Embryonic facial prominence (tissue), 1 donor: ENCODE data around the gene RAB3C.

Experiments
- DNase-seq: peaks from one replicate; pipeline ENCODE4 v3.0.0-alpha.2; 2016; ENCODE audit errors: extremely low spot score

RAB3C gene

DNA sequence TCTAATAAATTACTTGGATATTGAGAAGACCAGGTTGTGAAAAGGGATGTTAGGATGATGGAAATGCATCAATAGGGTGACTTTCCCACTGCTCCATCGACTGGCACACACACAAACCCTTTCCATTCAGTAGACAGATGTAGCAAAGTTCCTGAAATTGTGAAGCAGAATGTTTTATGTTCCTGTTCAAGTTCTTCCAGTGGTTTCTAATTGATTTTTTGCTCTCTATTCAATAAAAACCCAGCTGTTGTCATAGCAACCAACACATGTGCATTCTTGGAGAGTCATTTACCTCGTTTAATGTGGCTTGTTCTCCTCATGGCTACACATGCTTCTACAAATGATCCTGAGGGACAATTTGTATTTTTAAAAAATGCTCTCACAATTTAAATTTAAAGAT is 244.6 kb downstream of the RAB3C start:
- peak; percentile 19 for DNase-seq

DNA sequence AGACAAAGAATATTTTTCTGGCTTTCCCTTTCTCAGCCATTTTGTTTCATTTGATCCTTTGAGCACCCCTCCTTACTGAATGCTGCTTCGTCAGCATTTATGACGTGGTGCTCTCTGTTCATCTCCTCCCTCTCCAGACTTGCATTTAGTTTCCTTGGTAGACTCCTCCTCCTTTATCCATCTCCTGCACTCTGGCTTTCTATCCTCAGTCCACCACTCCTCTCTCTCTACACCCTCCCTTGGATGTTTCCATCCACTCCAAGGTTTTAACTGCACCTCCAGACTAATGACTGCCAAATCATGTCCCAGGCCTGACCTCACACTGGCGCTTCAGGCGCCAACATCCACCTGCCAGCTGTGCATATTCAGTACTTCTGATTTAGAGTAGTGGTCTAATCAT is 245.4 kb downstream of the RAB3C start:
- DNase-seq, result peak; percentile 25

DNA sequence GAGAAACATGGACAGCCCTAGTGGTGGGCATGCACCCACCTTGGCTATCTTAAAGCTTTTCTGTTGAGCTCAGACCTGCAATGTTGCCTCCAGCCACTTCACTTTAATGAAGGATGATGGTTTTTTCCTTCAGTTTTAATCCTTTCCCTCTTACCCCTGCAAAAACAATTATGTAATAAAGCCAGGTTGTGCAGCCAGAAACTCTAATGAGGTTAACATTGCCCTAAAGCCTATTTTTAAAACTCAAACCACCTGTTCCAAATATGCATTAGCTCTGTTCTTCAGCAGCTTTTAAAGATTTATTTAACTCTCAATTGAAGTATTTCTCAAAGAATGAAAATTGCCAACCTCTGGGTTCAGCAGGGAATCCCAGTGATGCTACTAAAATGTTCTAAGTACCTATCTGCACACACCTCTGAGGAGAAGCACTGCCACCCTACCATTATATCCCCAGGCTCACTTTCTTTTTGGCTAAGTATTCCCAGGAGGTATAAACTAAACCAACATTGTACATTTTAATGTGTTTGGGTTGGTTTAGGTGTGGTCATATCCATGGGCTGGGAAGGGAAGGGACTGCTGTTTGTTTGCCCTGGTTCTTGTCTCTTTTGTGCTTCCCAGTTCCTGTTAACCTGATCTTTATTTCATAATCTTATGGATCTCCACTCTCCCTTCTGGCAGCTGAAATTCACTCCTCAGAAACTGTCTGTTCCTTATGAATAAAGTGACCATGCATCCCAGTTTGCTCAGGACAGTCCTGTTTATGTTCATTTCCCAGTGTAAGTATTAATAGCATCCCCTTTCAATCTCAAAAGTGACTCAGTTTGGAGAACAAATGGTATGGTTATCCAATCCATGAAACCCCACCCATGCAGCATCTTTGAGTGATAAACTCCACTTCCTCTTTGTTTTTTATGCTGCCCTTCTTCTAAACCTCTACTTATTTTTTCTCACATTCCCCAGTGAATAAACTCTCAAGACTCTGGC is 251.7 kb downstream of the RAB3C start:
- DNase-seq, result no peak

DNA sequence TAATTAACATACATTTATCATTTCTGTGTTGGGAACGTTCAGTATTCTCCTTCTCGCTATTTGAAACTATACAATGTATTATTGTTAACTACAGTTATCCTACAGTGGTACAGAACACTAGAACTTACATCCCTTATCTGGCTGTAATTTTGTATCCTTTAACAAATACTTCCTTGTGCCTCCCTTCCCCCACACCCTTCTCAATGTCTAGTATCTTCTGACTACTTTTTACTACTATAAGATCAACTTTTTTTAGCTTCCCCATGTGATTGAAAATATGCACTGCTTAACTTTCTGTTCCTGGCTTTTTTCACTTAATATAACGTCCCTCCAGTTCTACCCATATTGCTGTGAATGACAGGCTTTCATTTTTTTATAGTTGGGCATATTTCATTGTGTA is 253.5 kb downstream of the RAB3C start:
- DNase-seq, result no peak

DNA sequence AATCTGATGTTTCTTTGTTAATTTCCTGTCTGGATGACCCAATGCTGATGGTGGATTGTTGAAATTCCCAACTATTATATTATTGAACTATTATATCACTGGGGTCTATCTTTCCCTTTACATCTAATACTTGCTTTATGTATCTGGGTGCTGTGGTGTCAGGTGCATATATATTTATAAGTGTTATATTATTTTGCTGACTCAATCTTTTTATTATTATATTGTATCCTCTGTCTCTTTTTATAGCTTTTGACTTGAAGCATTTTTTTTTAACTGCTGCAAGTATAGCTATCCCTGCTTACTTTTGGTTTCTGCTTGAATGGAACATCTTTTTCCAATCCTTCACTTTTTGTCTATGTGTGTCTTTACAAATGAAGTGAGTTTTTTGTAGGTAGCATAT is 255.9 kb downstream of the RAB3C start:
- DNase-seq, result no peak

DNA sequence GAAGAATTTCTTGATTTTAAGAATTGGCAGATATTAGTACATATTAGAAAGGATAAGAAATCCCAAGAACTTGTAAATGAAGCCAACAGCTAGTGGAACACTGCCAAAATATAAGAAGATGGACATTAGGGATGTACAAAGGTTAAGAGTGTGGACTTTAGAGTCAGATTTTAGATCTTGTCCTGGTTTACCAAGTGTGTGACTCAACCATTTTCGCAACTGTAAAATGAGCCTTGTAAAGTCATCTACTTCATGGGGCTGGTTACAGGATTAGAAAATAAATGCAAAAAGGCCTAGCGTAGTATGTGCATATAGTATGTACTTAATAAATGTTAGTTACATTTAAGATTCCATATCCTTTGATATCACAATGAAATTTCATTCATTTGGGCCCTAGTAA is 260.0 kb downstream of the RAB3C start:
- no peak for DNase-seq

DNA sequence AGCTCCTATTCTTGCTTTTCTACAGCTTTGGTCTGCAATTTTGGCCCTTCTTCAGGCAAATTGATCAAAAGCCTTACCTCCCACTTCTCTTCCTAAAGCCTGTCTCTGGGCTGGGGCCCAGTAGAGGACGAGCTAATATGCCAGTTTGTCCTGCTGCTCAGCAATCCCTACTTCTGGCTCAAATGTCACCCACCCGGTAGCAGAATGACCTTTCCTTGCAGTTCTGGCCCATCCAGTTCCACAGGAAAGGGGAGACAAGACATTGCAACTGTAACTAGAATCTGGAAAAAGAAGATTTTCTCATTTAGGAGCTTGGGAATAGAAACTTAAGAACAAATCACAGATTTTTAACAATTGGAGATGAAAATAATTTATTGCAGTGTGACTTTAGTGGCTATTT is 261.5 kb downstream of the RAB3C start:
- DNase-seq, result no peak

DNA sequence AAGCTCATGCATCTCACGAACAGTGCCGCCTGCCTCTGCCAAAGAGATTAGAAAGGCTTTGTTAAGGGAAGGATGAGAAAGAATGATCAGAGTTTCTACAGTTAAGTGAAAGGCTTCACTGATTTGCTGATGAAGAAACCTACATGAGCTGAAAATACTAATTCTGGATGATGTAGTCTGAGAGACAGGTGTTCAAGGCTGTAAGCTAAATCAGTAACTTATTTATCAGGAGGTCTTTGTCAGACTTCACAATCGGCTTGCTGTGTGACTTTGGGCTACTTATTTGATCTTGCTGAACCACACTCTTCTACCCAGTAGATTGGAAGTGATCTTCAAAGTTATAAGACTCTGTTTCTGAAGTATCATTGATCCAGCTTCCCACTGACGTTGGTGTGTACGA is 264.2 kb downstream of the RAB3C start:
- DNase-seq, result no peak

DNA sequence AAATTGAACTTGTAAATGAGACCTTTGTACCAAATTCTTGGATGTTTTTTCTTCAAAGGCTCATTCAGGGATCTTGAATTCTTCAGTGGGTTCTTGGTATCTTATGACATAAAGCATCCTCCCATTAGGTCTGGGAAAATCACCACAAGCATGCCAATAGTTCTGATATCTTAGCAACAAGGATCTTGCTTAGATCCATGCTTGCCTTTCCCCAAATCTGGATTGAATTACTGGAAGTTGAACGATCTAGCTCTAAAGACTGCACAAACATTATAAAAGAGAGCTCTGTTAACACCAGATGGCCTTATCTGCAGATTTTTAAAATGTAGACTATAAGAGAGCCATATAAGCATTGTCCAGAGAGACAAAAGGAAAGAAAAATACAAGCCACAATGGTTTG is 266.3 kb downstream of the RAB3C start:
- no peak for DNase-seq

DNA sequence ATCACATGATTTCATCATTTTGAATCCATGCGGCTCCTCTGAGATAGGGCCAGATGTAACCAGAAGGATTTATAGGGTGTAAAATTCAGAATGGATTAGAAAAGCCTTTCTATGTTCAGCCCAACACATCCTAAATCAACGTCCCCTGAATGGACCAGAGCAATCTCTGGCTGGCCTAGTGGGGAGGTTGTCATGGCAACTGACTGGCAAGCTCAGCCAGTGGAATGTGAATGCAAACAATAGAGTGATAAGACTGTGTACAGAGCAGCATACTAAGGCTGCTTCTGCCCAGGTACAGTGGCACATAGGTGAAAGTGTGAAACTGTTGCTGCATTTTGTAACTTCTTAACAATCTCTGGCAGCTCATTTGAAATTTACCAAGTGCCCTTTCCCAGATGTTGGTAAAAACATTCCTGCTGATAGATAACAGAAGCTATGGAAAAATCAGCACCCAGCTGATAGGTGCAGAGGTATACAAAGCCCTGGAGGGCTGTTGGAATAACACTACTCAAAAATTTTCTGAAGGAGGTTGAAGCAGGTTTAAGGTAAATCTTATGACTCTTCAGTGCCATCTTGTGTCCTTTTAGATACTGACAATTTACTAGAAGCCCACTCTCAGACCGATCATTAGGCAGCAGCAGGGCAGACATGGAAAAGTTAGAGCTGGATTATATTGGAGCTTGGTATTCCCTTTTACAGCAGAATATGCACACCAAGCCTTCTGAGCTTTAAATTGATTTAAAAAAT is 267.2 kb downstream of the RAB3C start:
- DNase-seq, result peak; percentile 40

DNA sequence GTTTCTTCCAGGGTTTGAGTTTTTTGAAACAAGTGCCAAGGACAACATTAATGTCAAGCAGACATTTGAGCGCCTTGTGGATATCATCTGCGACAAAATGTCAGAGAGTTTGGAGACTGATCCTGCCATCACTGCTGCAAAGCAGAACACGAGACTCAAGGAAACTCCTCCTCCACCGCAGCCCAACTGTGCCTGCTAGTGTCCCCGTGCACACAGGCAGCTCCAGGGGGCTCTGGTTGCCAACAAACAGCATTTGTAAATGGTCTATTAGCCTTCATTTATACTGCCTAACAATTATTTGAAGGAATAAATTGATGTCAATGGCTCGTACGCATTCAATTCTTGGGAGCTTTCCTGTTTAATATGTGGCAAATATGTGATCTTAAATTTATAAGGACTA is 268.3 kb downstream of the RAB3C start:
- no peak for DNase-seq

DNA sequence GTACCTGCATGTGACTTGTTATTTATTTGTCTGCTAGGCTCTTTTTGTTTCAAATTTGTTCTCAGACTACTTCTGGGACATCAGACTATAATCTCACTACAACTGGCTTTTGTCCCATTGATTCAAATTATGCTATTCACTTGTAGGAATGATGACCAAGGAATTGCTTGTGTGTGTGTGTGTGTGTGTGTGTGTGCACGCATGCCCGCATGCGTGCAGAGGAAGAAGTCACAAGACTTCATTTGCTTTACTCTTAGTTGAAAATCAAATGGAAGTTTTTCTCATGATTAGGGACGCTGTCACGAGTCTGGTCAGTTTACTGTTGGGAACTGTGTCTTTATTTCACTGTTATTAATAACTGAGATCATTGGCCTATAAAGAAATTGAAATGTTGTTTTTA is 268.7 kb downstream of the RAB3C start:
- DNase-seq, result no peak

DNA sequence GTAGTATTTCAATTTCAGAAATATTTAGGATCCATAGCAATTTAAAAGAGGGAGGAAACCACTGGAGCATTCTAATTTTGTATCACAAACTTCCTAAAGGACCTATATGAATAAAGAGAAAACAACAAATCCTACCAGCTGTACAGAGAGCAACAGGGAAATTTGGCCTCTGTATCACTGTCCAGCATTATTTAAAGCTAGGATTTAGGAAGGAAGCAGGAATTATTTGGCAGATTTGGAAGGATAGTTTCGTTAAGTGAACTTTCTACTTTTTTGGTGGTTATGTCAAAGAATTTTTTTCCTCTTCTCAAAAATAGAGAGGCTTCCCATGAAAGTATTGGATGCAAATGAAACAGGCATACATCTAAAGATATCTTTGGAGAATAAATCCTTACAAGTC is 269.7 kb downstream of the RAB3C start:
- DNase-seq, result no peak

DNA sequence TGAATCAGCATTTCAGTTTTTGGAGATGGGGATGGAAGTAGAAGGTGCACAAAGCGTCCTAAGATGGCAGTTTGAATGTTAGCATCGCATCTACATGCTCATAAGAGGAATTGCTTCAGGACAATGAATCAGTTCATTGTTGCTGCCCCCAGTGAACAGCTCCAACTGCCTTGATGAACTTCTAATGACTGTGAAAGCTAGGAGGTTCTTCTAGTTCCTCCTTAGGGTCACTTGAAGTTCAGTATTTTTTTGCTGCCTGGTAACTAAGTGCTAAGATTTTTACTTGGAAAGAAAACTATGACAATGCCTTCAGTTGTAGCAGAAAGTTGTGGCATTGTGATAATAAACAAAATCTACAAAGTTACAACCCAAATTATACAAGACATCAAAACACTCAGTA is 271.6 kb downstream of the RAB3C start:
- DNase-seq, result no peak

DNA sequence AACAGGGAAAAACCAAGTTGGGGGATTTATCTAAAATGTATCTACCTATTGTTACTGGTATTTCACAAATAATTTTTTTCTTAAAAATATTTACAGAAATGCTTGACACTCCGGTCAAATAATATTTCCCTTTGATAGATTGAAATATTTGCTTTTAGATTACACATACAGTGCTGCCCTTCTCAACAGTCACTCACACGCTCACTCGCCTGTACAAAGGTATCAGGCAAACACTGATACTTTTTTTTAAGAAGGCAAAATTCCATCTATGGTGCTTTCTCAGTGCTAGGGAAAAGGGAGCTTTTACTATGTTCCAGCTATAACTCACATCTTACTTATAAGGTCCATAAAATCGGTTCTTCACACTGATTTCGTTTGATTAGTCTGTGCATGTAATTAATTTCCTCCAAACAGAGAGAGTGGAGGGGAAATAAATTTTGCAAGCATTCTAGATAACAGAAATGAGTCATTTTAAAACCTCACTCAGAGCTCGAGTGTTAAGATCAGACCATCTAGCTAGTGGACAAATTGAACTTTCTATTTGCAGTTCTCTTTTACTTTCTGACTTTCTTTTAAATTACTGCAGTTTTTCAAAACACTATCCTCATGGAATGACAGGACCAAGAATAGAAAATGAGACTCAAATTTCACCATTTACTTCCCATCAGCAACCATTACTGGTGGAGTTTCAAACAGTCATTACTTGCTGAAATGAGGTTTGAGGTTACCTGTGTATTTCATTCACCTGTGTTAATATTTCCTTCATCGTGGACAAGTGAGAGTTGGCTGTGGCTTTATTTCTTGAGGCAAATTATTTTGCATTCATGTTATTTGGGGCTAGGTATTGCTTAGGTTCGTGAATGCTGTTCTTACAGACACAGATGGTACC is 273.2 kb downstream of the RAB3C start:
- no peak for DNase-seq

DNA sequence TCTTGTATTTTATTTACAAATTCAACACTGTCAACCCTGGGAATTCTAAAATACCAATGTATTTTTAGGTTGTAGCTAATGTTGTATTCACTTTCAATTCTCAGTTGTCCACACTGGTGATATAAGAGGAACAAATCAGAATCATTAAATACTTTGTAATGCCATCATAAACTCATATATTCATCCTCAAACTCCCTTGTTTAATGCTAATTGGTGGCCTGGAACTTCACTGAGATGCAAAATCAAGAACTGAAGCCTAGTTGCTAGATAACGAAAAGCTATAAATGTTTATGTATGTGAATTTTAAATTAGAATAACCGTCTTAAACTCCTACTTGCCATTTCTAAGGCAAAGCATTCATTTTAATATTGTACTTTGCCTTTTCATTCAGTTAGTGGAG is 274.7 kb downstream of the RAB3C start:
- DNase-seq, result no peak

DNA sequence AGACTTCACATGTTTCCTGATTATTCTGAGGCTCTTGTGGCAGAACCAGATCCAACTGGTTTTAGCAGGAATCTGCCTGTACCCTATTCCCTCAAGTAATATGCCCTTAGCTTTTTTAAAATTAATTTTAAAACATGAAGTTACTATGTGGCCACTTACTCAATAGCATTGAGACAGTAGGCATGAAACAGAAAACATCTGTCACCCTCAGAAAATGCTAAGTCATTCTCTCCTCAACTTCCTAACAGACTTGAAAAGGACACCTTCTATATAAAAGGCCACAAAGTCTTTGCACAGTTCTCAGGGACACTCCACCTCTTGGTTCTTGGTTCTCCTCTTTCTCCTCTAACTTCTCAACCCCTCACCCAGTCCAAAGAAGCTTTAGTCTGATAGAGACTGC is 277.8 kb downstream of the RAB3C start:
- DNase-seq, result no peak

DNA sequence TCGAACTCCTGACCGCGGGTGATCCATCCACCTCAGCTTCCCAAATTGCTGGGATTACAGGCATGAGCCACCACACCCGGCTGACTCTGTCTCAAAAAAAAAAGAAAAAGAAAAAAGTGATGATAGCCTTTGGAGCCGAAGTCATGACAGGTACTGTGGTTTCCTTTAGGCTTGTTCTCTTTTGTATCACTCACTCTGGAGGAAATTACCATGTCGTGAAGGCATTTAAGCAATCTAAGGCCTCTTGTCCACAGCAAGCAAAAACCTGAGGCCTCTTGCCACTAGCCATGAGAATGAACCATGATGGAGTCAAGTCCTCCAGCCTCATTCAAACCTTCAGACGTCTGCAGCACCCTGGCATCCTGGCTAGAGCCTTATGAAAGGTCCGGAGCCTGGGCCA is 286.1 kb downstream of the RAB3C start:
- no peak for DNase-seq

DNA sequence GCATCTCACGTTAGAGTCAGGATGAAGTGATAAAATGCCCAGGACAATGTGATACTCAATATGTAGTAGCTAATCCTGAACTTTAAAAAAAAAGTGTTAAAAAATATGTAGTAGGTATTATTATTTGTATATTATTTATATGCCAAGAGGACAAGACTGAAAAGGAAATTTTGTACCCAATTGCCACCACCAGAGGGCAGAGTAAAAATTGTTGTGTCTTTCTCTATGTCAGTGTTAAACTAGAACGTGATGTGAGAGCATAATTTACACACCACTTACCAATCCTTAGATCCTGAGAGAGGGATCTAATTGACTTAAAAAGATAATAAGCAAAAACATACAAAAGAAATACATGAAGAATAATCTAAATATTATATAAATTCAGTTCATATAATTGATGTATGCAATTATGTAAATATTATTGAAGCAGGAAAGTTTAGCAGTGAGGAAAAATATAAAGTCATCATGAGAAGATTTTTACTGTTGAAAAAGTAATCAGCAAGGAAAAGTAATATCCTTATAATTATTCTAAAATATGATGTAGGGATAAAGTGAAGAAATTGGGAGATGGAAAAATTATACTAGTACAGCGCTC is 288.9 kb downstream of the RAB3C start:
- no peak for DNase-seq

DNA sequence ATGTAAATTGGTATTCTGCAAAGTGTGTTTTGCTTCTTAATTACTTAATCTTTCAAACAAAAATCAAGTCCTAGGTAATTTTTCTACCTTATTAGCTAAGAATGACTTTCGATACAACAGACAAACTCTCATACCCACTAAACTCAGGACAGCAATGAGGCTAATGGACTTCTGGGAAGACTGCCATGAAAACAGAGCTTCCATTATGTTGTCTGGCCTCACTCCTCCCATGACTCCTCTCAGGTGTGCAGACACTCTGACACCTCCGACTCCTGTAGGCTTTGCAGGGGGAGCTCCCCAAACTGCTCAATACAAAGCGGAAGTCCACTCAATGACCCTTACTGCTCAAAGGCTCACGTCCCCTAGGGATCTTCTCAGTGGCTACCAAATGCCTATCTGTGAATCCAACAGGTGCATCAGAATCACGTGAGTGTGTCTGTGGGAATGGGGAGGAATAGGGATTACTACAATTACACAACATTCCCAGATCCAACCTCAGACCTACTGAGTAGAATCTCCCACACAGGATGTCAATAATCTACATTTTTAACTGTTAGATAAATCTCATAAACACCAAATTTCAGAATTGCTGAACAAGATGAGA is 289.9 kb downstream of the RAB3C start:
- no peak for DNase-seq

DNA sequence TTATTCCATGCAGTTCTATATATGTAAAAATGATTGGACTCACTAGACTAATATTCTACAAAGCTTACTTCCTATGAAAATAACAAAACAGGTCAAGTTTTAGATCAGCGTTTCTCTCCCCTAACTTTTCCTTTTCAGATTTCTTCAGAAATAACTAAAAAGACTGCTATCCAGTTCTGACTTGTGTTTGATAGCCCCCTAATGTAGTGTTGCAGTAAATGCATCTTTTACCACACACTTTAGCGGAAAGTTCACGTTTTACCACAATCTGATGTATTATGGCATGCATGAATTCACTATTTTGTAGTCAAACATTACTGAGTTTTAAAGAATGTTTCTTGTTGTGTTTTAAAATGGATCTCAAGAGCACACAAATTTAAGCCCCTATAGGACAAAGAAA is 292.7 kb downstream of the RAB3C start:
- DNase-seq, result no peak
